NB4 (cell line): Measurements from ENCODE around the gene SLC9C1.
"Not testable (repeated sequence)": the region's sequence is repeated elsewhere in the genome, so short reads cannot be mapped to it uniquely, and the experiment has no call there.

Source experiments
- DNase-seq: peaks from one replicate; pipeline ENCODE4 v3.0.0; 2010; ENCODE audit warnings: low read depth
- H3K4me3 ChIP-seq: one replicate; pipeline ENCODE4 v1.5.1; 2011; ENCODE audit warnings: mild to moderate bottlenecking, low read depth, low read length, moderate library complexity
- CTCF ChIP-seq: IDR thresholded peaks from one replicate; pipeline ENCODE4 v1.5.1; 2012; ENCODE audit warnings: low read depth, low read length
- MAX ChIP-seq: IDR thresholded peaks from 2 replicates; pipeline ENCODE4 v1.6.1; 2011; ENCODE audit warnings: low read depth, low read length
- MYC ChIP-seq: IDR thresholded peaks from 2 replicates; pipeline ENCODE4 v1.6.1; 2011; ENCODE audit warnings: low read depth, low read length
- POLR2A ChIP-seq: IDR thresholded peaks from 2 replicates; pipeline ENCODE4 v1.6.1; 2011; ENCODE audit warnings: mild to moderate bottlenecking; ENCODE audit not compliant: insufficient read length; ENCODE audit errors: extremely low read depth

The SLC9C1 gene

DNA sequence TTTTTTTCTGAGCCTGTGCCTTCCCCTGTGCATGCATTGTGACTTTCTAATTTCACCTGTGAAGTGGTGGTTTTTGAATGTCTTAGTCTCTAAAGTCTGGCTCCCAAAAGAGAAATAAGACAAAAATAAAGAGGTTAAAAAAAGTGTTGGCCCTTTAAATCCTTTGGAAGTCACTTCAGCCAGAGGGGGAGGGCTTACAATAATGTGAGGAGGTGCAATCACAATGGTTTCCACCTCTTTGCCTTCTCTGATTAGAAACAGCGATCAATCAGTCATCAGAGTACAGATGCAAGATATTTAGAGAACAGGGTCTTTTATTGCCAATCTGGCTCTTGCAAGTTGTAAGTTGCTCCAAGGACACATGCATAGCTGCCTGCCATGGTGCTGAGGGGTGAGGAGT lies 96.9 kb downstream of the SLC9C1 start:
- DNase-seq: no peak
- H3K4me3 ChIP-seq: no peak overlapping the region
- TF ChIP-seq MAX: no peak
- no peak for TF ChIP-seq MYC
- no peak for TF ChIP-seq POLR2A

DNA sequence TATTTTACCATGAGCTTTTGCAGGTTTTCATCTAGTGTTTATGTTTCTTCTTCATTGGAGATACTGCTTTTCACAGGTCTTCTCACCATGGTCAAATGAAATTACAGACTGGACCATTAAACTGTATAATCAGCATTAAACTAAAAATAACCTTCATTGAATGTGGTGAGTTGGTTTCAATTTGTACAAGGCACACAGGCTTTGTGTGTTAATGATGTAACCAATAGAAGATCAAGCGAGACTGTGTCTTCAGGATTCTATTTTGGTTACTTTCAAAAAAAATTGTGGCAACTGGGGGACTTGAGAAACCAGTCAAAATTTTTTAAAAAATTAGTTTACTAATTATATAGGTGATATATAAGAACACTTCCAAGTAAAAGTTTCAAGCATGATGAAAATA lies 106.7 kb downstream of the SLC9C1 start:
- no peak overlapping the region for H3K4me3 ChIP-seq
- no peak for DNase-seq
- TF ChIP-seq MYC (no peak), MAX (no peak), POLR2A (no peak), CTCF (no peak)

DNA sequence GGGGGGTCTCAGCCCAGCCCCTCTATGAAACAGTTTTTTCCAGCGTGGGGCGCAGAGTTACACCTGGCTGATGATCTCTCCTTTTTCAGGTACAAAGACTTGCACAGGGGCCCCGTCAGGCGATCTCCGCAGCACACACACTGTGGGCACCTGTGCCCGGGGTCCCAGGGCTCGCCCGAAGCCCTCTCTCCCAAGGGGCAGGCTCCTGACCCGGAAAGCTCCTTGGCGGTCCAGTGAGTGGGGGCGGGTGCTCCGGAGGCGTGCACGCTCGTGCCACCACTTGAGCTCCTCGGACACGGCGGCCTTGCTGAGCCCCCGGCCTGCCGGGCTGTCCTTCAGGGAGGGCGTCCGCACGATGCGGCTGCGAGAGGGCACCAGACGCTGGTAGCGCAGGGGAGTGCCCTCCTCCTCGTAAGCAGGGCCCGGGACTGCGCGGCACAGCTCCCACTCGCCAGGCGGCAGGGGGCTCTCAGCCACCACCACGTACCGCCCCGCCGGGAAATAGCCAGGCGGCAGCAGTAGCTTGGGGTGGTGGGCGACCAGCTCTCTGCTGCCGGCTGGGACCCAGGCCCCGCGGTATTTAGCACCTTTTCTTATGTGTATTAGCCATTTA lies 108.5 kb downstream of the SLC9C1 start:
- DNase-seq, H3K4me3 ChIP-seq: not testable (repeated sequence)

- H3K4me3 ChIP-seq: no peak overlapping the region
- no peak for DNase-seq
- TF ChIP-seq POLR2A (no peak), MAX (no peak), MYC (no peak)
These were observed 118.4 kb downstream of the SLC9C1 start for GRCh38 chr3:112175646-112176045.

GRCh38 chr3:112175037-112175436 lies 119.0 kb downstream of the SLC9C1 start:
- H3K4me3 ChIP-seq: no peak overlapping the region
- no peak for TF ChIP-seq MAX
- TF ChIP-seq POLR2A: no peak
- TF ChIP-seq MYC: no peak
- no peak for TF ChIP-seq CTCF
- DNase-seq: no peak

GRCh38 chr3:112171144-112171543 lies 122.9 kb downstream of the SLC9C1 start:
- DNase-seq: no peak
- TF ChIP-seq MAX (no peak), POLR2A (no peak), CTCF (no peak), MYC (no peak)
- H3K4me3 ChIP-seq: no peak overlapping the region

GRCh38 chr3:112170046-112170445 lies 124.0 kb downstream of the SLC9C1 start:
- no peak for DNase-seq
- no peak for TF ChIP-seq POLR2A
- TF ChIP-seq MYC: no peak
- no peak for TF ChIP-seq CTCF
- no peak for TF ChIP-seq MAX
- H3K4me3 ChIP-seq: no peak overlapping the region
